HCT116 (cell line): ENCODE data around the gene ZNF699.

Source experiments
- EZH2 ChIP-seq: fragments of 200-600 bp; sonication (generic); IDR thresholded peaks from 2 replicates; pipeline ENCODE4 v1.6.1; 2017; ENCODE audit warnings: antibody characterized with exemption, mixed run types
- SRF ChIP-seq: IDR thresholded peaks from 2 replicates; pipeline ENCODE4 v1.6.1; 2012; ENCODE audit warnings: low read depth
- ZNF274 ChIP-seq: fragments of 200-500 bp; sonication (Bioruptor generic); IDR thresholded peaks from 2 replicates; pipeline ENCODE4 v1.6.1; 2014; ENCODE audit warnings: mild to moderate bottlenecking, low read depth, low read length, inconsistent platforms
- TF ChIP-seq, protein P1 (sequence below), 3 experiments: fragments of 200-600 bp in 1 of 3; sonication (generic) in 1 of 3; IDR thresholded peaks in 2 of 3; conservative IDR thresholded peaks in 1 of 3; 2 replicates each; pipeline ENCODE4 v1.5.1; 2012 to 2017; ENCODE audit warnings: low read depth in 2 of 3, low read length in 2 of 3, antibody characterized with exemption in 1 of 3, borderline replicate concordance in 1 of 3, control low read depth in 1 of 3, mild to moderate bottlenecking in 1 of 3, mixed read lengths in 1 of 3, mixed run types in 1 of 3, moderate library complexity in 1 of 3; ENCODE audit not compliant: insufficient read depth in 1 of 3

DNA sequence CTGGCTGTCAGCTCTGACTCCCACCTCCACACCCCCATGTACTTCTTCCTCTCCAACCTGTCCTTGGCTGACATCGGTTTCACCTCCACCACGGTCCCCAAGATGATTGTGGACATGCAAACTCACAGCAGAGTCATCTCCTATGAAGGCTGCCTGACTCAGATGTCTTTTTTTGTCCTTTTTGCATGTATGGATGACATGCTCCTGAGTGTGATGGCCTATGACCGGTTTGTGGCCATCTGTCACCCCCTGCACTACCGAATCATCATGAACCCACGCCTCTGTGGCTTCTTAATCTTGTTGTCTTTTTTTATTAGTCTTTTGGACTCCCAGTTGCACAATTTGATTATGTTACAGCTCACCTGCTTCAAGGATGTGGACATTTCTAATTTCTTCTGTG, 58.4 kb downstream of the ZNF699 start:
- TF ChIP-seq, protein P1, sequence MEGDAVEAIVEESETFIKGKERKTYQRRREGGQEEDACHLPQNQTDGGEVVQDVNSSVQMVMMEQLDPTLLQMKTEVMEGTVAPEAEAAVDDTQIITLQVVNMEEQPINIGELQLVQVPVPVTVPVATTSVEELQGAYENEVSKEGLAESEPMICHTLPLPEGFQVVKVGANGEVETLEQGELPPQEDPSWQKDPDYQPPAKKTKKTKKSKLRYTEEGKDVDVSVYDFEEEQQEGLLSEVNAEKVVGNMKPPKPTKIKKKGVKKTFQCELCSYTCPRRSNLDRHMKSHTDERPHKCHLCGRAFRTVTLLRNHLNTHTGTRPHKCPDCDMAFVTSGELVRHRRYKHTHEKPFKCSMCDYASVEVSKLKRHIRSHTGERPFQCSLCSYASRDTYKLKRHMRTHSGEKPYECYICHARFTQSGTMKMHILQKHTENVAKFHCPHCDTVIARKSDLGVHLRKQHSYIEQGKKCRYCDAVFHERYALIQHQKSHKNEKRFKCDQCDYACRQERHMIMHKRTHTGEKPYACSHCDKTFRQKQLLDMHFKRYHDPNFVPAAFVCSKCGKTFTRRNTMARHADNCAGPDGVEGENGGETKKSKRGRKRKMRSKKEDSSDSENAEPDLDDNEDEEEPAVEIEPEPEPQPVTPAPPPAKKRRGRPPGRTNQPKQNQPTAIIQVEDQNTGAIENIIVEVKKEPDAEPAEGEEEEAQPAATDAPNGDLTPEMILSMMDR (IDR thresholded peaks at IDR 0.05 in 2 of 3, conservative IDR thresholded peaks at IDR 0.05 in 1 of 3; ENCODE audit: borderline replicate concordance in 1 of 3, insufficient read depth in 1 of 3, low read depth in 2 of 3, low read length in 2 of 3), result no peak
- no peak for TF ChIP-seq ZNF274
- no peak for TF ChIP-seq SRF
- no peak for TF ChIP-seq EZH2
